GM23338 (cell line): ENCODE results near the gene CIROP. TPM values are rescaled to one million over a fixed set of nuclear protein-coding genes. Genes with fewer than 3 reads are reported as not detected.

Experiments
- ATAC-seq: fragments of 200-7000 bp; cut with Tn5 transposase; 3 replicates; pipeline ENCODE4 v1.9.1; 2020
- DNase-seq: peaks from one replicate; pipeline ENCODE4 v3.0.0-alpha.2; 2015; ENCODE audit warnings: low spot score
- H2AFZ ChIP-seq: fragments of 200-600 bp; sonication (generic); 2 replicates; pipeline ENCODE4 v1.8.0; 2016; ENCODE audit warnings: antibody characterized with exemption, mild to moderate bottlenecking, moderate library complexity
- H3F3A ChIP-seq: fragments of 200-600 bp; sonication (generic); replicated peaks from 2 replicates; pipeline ENCODE4 v1.8.0; 2017; ENCODE audit warnings: antibody characterized with exemption, mixed run types, low read depth
- H3K27ac ChIP-seq: fragments of 200-600 bp; sonication (generic); 2 replicates; pipeline ENCODE4 v1.6.1; 2016; ENCODE audit warnings: low read depth
- H3K27me3 ChIP-seq: fragments of 200-600 bp; sonication (generic); 2 replicates; pipeline ENCODE4 v1.8.0; 2016; ENCODE audit warnings: mild to moderate bottlenecking, mixed run types, moderate library complexity; ENCODE audit not compliant: insufficient read depth
- H3K36me3 ChIP-seq: fragments of 200-600 bp; sonication (generic); 2 replicates; pipeline ENCODE4 v1.8.0; 2016; ENCODE audit warnings: mild to moderate bottlenecking; ENCODE audit not compliant: insufficient read depth
- H3K4me1 ChIP-seq: fragments of 200-600 bp; sonication (generic); 2 replicates; pipeline ENCODE4 v1.8.0; 2016; ENCODE audit warnings: mild to moderate bottlenecking, moderate library complexity; ENCODE audit not compliant: insufficient read depth
- H3K4me2 ChIP-seq: fragments of 200-600 bp; sonication (generic); 2 replicates; pipeline ENCODE4 v1.7.1; 2017; ENCODE audit warnings: mixed run types
- H3K4me3 ChIP-seq: fragments of 200-600 bp; sonication (generic); 2 replicates; pipeline ENCODE4 v1.6.1; 2016; ENCODE audit warnings: mixed run types
- H3K79me2 ChIP-seq: fragments of 200-600 bp; sonication (generic); replicated peaks from 2 replicates; pipeline ENCODE4 v1.8.0; 2017; ENCODE audit warnings: mild to moderate bottlenecking; ENCODE audit not compliant: insufficient read depth
- H3K9me2 ChIP-seq: fragments of 200-600 bp; sonication (generic); 2 replicates; pipeline ENCODE4 v1.8.0; 2017; ENCODE audit not compliant: insufficient read depth
- H4K20me1 ChIP-seq: fragments of 200-600 bp; sonication (generic); replicated peaks from 2 replicates; pipeline ENCODE4 v1.8.0; 2017; ENCODE audit warnings: mild to moderate bottlenecking; ENCODE audit not compliant: insufficient read depth
- H3K27ac Mint-ChIP-seq: 2 replicates; pipeline ENCODE4 v1.8.0; 2020; ENCODE audit warnings: inconsistent platforms, mild to moderate bottlenecking, moderate library complexity, mixed read lengths
- H3K27me3 Mint-ChIP-seq: 3 replicates; pipeline ENCODE4 v1.8.0; 2022; ENCODE audit warnings: low read depth, mild to moderate bottlenecking, moderate library complexity, mixed read lengths, inconsistent platforms; ENCODE audit not compliant: insufficient read depth, poor library complexity
- H3K36me3 Mint-ChIP-seq: 3 replicates; pipeline ENCODE4 v1.8.0; 2021; ENCODE audit warnings: low read depth, mild to moderate bottlenecking, inconsistent platforms, moderate library complexity, mixed read lengths
- H3K4me1 Mint-ChIP-seq: 3 replicates; pipeline ENCODE4 v1.8.0; 2020; ENCODE audit warnings: mild to moderate bottlenecking, inconsistent platforms, mixed read lengths
- H3K4me3 Mint-ChIP-seq: 3 replicates; pipeline ENCODE4 v1.8.0; 2021; ENCODE audit warnings: moderate library complexity, mild to moderate bottlenecking, inconsistent platforms, mixed read lengths
- H3K9me3 Mint-ChIP-seq: 3 replicates; pipeline ENCODE4 v1.8.0; 2020; ENCODE audit warnings: moderate library complexity, mild to moderate bottlenecking, inconsistent platforms, mixed read lengths
- EZH2 ChIP-seq: fragments of 200-600 bp; sonication (generic); IDR thresholded peaks from one replicate; pipeline ENCODE4 v1.8.0; 2017; ENCODE audit warnings: antibody characterized with exemption, mild to moderate bottlenecking, low read depth; ENCODE audit not compliant: unreplicated experiment
- JUNB ChIP-seq: IDR thresholded peaks from one replicate; pipeline ENCODE4 v1.6.1; 2016; ENCODE audit warnings: antibody characterized with exemption; ENCODE audit not compliant: unreplicated experiment
- polyA plus RNA-seq: library from polyadenylated mRNA; unstranded; fragments of >200 nt; fragmentation: Nextera tagmentation; extraction: Ambion mirVana; gene quantifications from 2 replicates; pipeline ENCODE4 v1.2.1, GENCODE V29; 2016
- total RNA-seq: library from RNA; depleted of rRNA; stranded (reverse); fragments of >200 nt; shearing (Covaris generic); gene quantifications from 2 replicates; pipeline ENCODE4 v1.2.3, GENCODE V29; 2014
- TF ChIP-seq, protein P1 (sequence below): fragments of 250-450 bp; sonication (Bioruptor Pico); IDR thresholded peaks from 2 replicates; pipeline ENCODE4 v1.5.0; 2020; ENCODE audit warnings: mild to moderate bottlenecking, moderate library complexity
- TF ChIP-seq, protein P2 (sequence below), 2 experiments: fragments of 200-600 bp in 1 of 2; sonication (generic) in 1 of 2; conservative IDR thresholded peaks; 2 replicates each; pipeline versions ENCODE4 v1.5.1 to v1.6.1; 2016 to 2017; ENCODE audit warnings: antibody characterized with exemption in 2 of 2, low read depth in 2 of 2, mild to moderate bottlenecking in 2 of 2, moderate library complexity in 1 of 2

Gene CIROP
- total and polyA plus RNA-seq, 2 experiments from 2014 or later, result not detected

DNA sequence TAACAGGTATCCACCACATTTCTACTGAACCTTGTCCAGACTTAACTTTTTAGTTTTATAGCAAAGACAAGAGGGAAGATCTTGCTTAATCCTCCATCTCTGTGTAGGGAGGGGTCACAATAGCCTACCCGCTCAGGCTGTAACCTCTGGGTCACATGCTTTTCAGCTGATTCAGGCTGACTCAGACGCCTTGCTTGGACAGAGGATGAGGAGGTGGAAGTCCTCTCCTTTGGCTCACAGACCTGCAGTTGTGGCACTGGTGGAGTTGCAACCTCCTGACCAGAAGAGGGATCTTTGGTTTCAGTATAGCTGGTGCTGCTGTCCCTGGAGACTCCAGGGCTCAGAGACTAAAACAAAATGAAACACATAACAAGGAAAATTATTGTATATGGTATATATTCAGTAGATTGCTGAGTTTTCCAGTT lies 26.1 kb downstream of the CIROP start:
- Histone ChIP-seq H3K4me1 (no peaks in the 10 kb centered on the region), H3F3A (peaks cover 40% of the 10 kb centered on the region), H3K79me2 (peaks cover 24% of the 10 kb centered on the region), H3K36me3 (peaks cover 77% of the 10 kb centered on the region), H3K27ac (no peak overlapping the region; the same call in 1 of the 2 replicates), H3K27me3 (no peaks in the 10 kb centered on the region), H3K4me2 (no peak overlapping the region), H4K20me1 (peaks cover 28% of the 10 kb centered on the region), H3K4me3 (no peak overlapping the region), H2AFZ (no peak overlapping the region), H3K9me2 (no peaks in the 10 kb centered on the region)
- peaks cover 89% of the 10 kb centered on the region for H3K36me3 Mint-ChIP-seq
- H3K4me1 Mint-ChIP-seq, result no peaks in the 10 kb centered on the region
- no peak for DNase-seq
- H3K9me3 Mint-ChIP-seq, result no peaks in the 10 kb centered on the region
- no peak for ATAC-seq
- H3K4me3 Mint-ChIP-seq, result no peak overlapping the region
- H3K27me3 Mint-ChIP-seq, result peaks cover 2% of the 10 kb centered on the region
- TF ChIP-seq, protein P1, sequence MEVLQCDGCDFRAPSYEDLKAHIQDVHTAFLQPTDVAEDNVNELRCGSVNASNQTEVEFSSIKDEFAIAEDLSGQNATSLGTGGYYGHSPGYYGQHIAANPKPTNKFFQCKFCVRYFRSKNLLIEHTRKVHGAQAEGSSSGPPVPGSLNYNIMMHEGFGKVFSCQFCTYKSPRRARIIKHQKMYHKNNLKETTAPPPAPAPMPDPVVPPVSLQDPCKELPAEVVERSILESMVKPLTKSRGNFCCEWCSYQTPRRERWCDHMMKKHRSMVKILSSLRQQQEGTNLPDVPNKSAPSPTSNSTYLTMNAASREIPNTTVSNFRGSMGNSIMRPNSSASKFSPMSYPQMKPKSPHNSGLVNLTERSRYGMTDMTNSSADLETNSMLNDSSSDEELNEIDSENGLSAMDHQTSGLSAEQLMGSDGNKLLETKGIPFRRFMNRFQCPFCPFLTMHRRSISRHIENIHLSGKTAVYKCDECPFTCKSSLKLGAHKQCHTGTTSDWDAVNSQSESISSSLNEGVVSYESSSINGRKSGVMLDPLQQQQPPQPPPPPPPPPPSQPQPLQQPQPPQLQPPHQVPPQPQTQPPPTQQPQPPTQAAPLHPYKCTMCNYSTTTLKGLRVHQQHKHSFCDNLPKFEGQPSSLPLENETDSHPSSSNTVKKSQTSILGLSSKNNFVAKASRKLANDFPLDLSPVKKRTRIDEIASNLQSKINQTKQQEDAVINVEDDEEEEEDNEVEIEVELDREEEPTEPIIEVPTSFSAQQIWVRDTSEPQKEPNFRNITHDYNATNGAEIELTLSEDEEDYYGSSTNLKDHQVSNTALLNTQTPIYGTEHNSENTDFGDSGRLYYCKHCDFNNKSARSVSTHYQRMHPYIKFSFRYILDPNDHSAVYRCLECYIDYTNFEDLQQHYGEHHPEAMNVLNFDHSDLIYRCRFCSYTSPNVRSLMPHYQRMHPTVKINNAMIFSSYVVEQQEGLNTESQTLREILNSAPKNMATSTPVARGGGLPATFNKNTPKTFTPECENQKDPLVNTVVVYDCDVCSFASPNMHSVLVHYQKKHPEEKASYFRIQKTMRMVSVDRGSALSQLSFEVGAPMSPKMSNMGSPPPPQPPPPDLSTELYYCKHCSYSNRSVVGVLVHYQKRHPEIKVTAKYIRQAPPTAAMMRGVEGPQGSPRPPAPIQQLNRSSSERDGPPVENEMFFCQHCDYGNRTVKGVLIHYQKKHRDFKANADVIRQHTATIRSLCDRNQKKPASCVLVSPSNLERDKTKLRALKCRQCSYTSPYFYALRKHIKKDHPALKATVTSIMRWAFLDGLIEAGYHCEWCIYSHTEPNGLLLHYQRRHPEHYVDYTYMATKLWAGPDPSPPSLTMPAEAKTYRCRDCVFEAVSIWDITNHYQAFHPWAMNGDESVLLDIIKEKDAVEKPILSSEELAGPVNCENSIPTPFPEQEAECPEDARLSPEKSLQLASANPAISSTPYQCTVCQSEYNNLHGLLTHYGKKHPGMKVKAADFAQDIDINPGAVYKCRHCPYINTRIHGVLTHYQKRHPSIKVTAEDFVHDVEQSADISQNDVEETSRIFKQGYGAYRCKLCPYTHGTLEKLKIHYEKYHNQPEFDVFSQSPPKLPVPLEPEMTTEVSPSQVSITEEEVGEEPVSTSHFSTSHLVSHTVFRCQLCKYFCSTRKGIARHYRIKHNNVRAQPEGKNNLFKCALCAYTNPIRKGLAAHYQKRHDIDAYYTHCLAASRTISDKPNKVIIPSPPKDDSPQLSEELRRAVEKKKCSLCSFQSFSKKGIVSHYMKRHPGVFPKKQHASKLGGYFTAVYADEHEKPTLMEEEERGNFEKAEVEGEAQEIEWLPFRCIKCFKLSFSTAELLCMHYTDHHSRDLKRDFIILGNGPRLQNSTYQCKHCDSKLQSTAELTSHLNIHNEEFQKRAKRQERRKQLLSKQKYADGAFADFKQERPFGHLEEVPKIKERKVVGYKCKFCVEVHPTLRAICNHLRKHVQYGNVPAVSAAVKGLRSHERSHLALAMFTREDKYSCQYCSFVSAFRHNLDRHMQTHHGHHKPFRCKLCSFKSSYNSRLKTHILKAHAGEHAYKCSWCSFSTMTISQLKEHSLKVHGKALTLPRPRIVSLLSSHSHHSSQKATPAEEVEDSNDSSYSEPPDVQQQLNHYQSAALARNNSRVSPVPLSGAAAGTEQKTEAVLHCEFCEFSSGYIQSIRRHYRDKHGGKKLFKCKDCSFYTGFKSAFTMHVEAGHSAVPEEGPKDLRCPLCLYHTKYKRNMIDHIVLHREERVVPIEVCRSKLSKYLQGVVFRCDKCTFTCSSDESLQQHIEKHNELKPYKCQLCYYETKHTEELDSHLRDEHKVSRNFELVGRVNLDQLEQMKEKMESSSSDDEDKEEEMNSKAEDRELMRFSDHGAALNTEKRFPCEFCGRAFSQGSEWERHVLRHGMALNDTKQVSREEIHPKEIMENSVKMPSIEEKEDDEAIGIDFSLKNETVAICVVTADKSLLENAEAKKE (CRISPR knock-in tag), result no peak
- TF ChIP-seq, protein P2, sequence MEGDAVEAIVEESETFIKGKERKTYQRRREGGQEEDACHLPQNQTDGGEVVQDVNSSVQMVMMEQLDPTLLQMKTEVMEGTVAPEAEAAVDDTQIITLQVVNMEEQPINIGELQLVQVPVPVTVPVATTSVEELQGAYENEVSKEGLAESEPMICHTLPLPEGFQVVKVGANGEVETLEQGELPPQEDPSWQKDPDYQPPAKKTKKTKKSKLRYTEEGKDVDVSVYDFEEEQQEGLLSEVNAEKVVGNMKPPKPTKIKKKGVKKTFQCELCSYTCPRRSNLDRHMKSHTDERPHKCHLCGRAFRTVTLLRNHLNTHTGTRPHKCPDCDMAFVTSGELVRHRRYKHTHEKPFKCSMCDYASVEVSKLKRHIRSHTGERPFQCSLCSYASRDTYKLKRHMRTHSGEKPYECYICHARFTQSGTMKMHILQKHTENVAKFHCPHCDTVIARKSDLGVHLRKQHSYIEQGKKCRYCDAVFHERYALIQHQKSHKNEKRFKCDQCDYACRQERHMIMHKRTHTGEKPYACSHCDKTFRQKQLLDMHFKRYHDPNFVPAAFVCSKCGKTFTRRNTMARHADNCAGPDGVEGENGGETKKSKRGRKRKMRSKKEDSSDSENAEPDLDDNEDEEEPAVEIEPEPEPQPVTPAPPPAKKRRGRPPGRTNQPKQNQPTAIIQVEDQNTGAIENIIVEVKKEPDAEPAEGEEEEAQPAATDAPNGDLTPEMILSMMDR (conservative IDR thresholded peaks at IDR 0.05; ENCODE audit: low read depth in 2 of 2), result no peak
- TF ChIP-seq JUNB (no peak), EZH2 (no peak)
- H3K27ac Mint-ChIP-seq, result no peak overlapping the region
